ENCODE measurements around the gene CDK19. TPM values are rescaled to one million over a fixed set of nuclear protein-coding genes. Genes with fewer than 3 reads are reported as not detected.

CDK19 gene
- polyA plus RNA-seq, 1 donor (not counting 4 experiments of a cell fraction or from before 2014, with no cell fraction given): 6.4 TPM

DNA sequence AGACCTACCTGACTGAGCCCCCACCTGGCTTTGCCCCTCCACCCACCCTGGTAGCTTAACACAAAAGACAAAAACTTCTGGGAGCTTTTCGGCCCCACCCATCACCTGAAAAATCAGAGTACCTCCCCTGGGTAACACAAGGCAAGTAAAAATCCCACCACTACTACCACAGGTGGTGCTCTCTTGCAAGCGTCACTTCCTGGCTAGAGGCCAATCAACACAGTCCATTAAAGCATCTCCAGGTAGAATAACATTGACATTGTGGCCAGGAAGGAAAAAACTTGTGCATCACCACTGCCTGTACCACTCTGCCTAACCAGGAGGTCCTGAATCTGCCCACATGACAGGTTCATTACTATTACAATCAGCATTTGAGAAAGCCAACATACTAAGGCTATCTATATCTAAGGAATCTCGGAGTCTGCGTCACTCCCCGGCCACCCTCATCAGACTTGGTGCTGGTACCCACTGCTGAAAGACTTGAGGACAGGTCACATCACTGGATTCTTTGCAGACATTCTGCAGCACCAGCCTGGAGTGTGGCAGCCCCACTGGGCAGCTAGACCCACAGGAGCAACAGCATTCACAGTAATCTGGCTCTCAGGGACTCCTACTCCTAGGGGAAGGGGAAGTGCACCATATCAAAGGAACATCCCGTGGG is 125.9 kb downstream of the CDK19 start:
- no peaks in the 10 kb centered on the region for H4K20me1 ChIP-seq (ENCODE audit: control insufficient read depth, extremely low read depth, insufficient read depth, low read length)
- H3K79me2 ChIP-seq (ENCODE audit: control insufficient read depth, insufficient read depth, low read length): no peaks in the 10 kb centered on the region
- H3K9me3 ChIP-seq (ENCODE audit: control insufficient read depth, low read depth, low read length): no peaks in the 10 kb centered on the region
- no peaks in the 10 kb centered on the region for H3K36me3 ChIP-seq (ENCODE audit: control insufficient read depth in 2 of 2, extremely low read depth in 1 of 2, insufficient read depth in 2 of 2, low read length in 2 of 2)
- peaks cover 10% of the 10 kb centered on the region for H3K4me1 ChIP-seq (ENCODE audit: control insufficient read depth, extremely low read depth, insufficient read depth, low read length)
- dilution Hi-C loops (cut with MboI; ENCODE audit: extremely low pct_ligation_motif_present, low sequenced_read_pairs): no loop called here
- FAIRE-seq (no peak), DNase-seq (ENCODE audit: low read depth, low spot score) (no peak)
- H2AFZ ChIP-seq (ENCODE audit: control insufficient read depth, low read length): no peak overlapping the region
- H3K27me3 ChIP-seq (ENCODE audit: control insufficient read depth, extremely low read depth, insufficient read depth, low read length): no peaks in the 10 kb centered on the region
- H3K27ac ChIP-seq (ENCODE audit: control insufficient read depth, insufficient read depth, low read length): no peak overlapping the region
- TF ChIP-seq, protein P1, sequence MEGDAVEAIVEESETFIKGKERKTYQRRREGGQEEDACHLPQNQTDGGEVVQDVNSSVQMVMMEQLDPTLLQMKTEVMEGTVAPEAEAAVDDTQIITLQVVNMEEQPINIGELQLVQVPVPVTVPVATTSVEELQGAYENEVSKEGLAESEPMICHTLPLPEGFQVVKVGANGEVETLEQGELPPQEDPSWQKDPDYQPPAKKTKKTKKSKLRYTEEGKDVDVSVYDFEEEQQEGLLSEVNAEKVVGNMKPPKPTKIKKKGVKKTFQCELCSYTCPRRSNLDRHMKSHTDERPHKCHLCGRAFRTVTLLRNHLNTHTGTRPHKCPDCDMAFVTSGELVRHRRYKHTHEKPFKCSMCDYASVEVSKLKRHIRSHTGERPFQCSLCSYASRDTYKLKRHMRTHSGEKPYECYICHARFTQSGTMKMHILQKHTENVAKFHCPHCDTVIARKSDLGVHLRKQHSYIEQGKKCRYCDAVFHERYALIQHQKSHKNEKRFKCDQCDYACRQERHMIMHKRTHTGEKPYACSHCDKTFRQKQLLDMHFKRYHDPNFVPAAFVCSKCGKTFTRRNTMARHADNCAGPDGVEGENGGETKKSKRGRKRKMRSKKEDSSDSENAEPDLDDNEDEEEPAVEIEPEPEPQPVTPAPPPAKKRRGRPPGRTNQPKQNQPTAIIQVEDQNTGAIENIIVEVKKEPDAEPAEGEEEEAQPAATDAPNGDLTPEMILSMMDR (optimal IDR thresholded peaks at IDR 0.05 in 1 of 3, IDR thresholded peaks at IDR 0.05 in 1 of 3, conservative IDR thresholded peaks at IDR 0.05 in 1 of 3; ENCODE audit: extremely low read depth in 1 of 3, insufficient read depth in 2 of 3, low read length in 3 of 3): no peak
- no peak for TF ChIP-seq EZH2 (IDR thresholded peaks at IDR 0.05; ENCODE audit: low read length)
- H3K4me3 ChIP-seq (ENCODE audit: control insufficient read depth in 2 of 3, extremely low read depth in 1 of 3, insufficient read depth in 2 of 3, low read depth in 1 of 3, low read length in 3 of 3): no peak overlapping the region
- H3K9ac ChIP-seq (ENCODE audit: control insufficient read depth, extremely low read depth, insufficient read depth, low read length): no peak overlapping the region
- H3K4me2 ChIP-seq (ENCODE audit: control insufficient read depth, extremely low read depth, insufficient read depth, low read depth, low read length): no peak overlapping the region
- no peaks in the 10 kb centered on the region for H3K9me1 ChIP-seq (ENCODE audit: control insufficient read depth, extremely low read depth, insufficient read depth, low read length)

GRCh38 chr6:110688661-110689268 is 126.5 kb downstream of the CDK19 start:
- Histone ChIP-seq H3K79me2 (ENCODE audit: control insufficient read depth, insufficient read depth, low read length) (no peaks in the 10 kb centered on the region), H3K9ac (ENCODE audit: control insufficient read depth, extremely low read depth, insufficient read depth, low read length) (no peak overlapping the region), H3K4me2 (ENCODE audit: control insufficient read depth, extremely low read depth, insufficient read depth, low read depth, low read length) (peak overlapping the region; percentile 23), H3K36me3 (ENCODE audit: control insufficient read depth in 2 of 2, extremely low read depth in 1 of 2, insufficient read depth in 2 of 2, low read length in 2 of 2) (no peaks in the 10 kb centered on the region), H3K27ac (ENCODE audit: control insufficient read depth, insufficient read depth, low read length) (no peak overlapping the region), H3K27me3 (ENCODE audit: control insufficient read depth, extremely low read depth, insufficient read depth, low read length) (no peaks in the 10 kb centered on the region), H3K4me3 (ENCODE audit: control insufficient read depth in 2 of 3, extremely low read depth in 1 of 3, insufficient read depth in 2 of 3, low read depth in 1 of 3, low read length in 3 of 3) (no peak overlapping the region), H4K20me1 (ENCODE audit: control insufficient read depth, extremely low read depth, insufficient read depth, low read length) (no peaks in the 10 kb centered on the region), H3K9me3 (ENCODE audit: control insufficient read depth, low read depth, low read length) (no peaks in the 10 kb centered on the region), H3K4me1 (ENCODE audit: control insufficient read depth, extremely low read depth, insufficient read depth, low read length) (peaks cover 10% of the 10 kb centered on the region), H2AFZ (ENCODE audit: control insufficient read depth, low read length) (peak overlapping the region; percentile 38), H3K9me1 (ENCODE audit: control insufficient read depth, extremely low read depth, insufficient read depth, low read length) (no peaks in the 10 kb centered on the region)
- FAIRE-seq: peak; percentile 75
- DNase-seq (ENCODE audit: low read depth, low spot score): peak; percentile 13
- no peak for TF ChIP-seq EZH2 (IDR thresholded peaks at IDR 0.05; ENCODE audit: low read length)
- TF ChIP-seq, protein P1 (optimal IDR thresholded peaks at IDR 0.05 in 1 of 3, IDR thresholded peaks at IDR 0.05 in 1 of 3, conservative IDR thresholded peaks at IDR 0.05 in 1 of 3; ENCODE audit: extremely low read depth in 1 of 3, insufficient read depth in 2 of 3, low read length in 3 of 3): peak in 2 of 3 experiments; percentile 6 to 23
- dilution Hi-C loops (cut with MboI; ENCODE audit: extremely low pct_ligation_motif_present, low sequenced_read_pairs): no loop called here
